Breast epithelium (tissue), 4 donors: ENCODE data around the gene TFPI. TPM values are rescaled to one million over a fixed set of nuclear protein-coding genes. Genes with fewer than 3 reads are reported as not detected.

Source experiments
- DNase-seq, 2 donors: peaks; one replicate each; pipeline ENCODE4 v3.0.0-alpha.2; 2019; ENCODE audit warnings: low spot score in 2 of 2
- H3K27ac ChIP-seq, 2 donors: fragments of 200-600 bp; sonication (generic) in 1 of 2; one replicate each; pipeline ENCODE4 v1.5.1; 2016 to 2019; ENCODE audit warnings: mild to moderate bottlenecking in 1 of 2
- H3K27me3 ChIP-seq, 2 donors: fragments of 200-600 bp; sonication (generic) in 1 of 2; one replicate each; pipeline versions ENCODE4 v1.5.1 to v1.6.0; 2017 to 2019; ENCODE audit warnings: control low read depth in 1 of 2, mild to moderate bottlenecking in 1 of 2
- H3K36me3 ChIP-seq: fragments of 200-600 bp; one replicate; pipeline ENCODE4 v1.5.1; 2019
- H3K4me1 ChIP-seq, 2 donors: fragments of 200-600 bp; sonication (generic); one replicate each; pipeline ENCODE4 v1.5.1; 2016 to 2019; ENCODE audit warnings: control low read depth in 1 of 2
- H3K4me3 ChIP-seq, 3 donors: fragments of 200-600 bp; sonication (generic); 1 replicate in 2 of 3; 2 replicates in 1 of 3; pipeline ENCODE4 v1.5.1; 2016 to 2019; ENCODE audit warnings: mild to moderate bottlenecking in 3 of 3, moderate library complexity in 2 of 3
- H3K9me3 ChIP-seq, 2 donors: fragments of 200-600 bp; sonication (generic) in 1 of 2; one replicate each; pipeline ENCODE4 v1.5.1; 2016 to 2019; ENCODE audit warnings: control low read depth in 1 of 2
- POLR2A ChIP-seq: fragments of 450-650 bp; IDR thresholded peaks from one replicate; pipeline ENCODE4 v1.6.1; 2016; ENCODE audit warnings: antibody characterized with exemption, mild to moderate bottlenecking, moderate library complexity
- POLR2AphosphoS5 ChIP-seq, 3 donors: sonication (generic); formaldehyde crosslinking; IDR thresholded peaks; one replicate each; pipeline ENCODE4 v1.6.1; 2017; ENCODE audit warnings: antibody characterized with exemption in 3 of 3
- intact Hi-C: fragments of 100-400 bp; cut with DNase I; formaldehyde crosslinking; loops from one replicate; pipeline ENCODE4 v1.15.1; 2023; ENCODE audit warnings: low total_unique reads
- total RNA-seq, 3 donors: library from RNA; depleted of rRNA; stranded (reverse); fragments of >200 nt; gene quantifications; one replicate each; pipeline ENCODE4 v1.1.0, GENCODE V29; 2016
- TF ChIP-seq, protein P1 (sequence below), 3 donors: fragments of 450-650 bp; IDR thresholded peaks; one replicate each; pipeline ENCODE4 v1.5.1; 2016 to 2017; ENCODE audit warnings: antibody characterized with exemption in 3 of 3, mild to moderate bottlenecking in 3 of 3, moderate library complexity in 3 of 3

Gene TFPI
- total RNA-seq, 3 donors from 2014 or later: 52.4 to 105 (median 90.1) TPM

GRCh38 chr2:187419808-187420207 lies 134.4 kb downstream of the TFPI start:
- Histone ChIP-seq H3K27me3 (no peaks in the 10 kb centered on the region), H3K27ac (no peak overlapping the region), H3K4me1 (no peaks in the 10 kb centered on the region), H3K4me3 (no peak overlapping the region), H3K9me3 (no peaks in the 10 kb centered on the region), H3K36me3 (no peaks in the 10 kb centered on the region)
- DNase-seq: no peak
- TF ChIP-seq, protein P1, sequence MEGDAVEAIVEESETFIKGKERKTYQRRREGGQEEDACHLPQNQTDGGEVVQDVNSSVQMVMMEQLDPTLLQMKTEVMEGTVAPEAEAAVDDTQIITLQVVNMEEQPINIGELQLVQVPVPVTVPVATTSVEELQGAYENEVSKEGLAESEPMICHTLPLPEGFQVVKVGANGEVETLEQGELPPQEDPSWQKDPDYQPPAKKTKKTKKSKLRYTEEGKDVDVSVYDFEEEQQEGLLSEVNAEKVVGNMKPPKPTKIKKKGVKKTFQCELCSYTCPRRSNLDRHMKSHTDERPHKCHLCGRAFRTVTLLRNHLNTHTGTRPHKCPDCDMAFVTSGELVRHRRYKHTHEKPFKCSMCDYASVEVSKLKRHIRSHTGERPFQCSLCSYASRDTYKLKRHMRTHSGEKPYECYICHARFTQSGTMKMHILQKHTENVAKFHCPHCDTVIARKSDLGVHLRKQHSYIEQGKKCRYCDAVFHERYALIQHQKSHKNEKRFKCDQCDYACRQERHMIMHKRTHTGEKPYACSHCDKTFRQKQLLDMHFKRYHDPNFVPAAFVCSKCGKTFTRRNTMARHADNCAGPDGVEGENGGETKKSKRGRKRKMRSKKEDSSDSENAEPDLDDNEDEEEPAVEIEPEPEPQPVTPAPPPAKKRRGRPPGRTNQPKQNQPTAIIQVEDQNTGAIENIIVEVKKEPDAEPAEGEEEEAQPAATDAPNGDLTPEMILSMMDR (IDR thresholded peaks at IDR 0.05): no peak
- TF ChIP-seq POLR2AphosphoS5 (IDR thresholded peaks at IDR 0.05): no peak
- TF ChIP-seq POLR2A: no peak
- intact Hi-C loops: no loop called here

DNA sequence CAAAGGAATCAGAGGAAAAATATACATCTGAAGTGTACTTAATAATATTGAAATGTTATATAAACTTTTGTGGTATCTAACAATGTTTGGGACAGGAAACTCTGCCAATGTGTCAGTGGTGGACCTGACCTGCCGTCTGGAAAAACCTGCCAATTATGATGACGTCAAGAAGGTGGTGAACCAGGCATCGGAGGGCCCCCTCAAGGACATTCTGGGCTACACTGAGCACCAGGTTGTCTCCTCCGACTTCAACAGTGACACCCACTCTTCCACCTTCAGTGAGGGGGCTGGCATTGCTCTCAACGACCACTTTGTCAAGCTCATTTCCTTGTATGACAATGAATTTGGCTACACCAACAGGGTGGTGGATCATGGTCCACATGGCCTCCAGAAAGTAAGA lies 138.8 kb downstream of the TFPI start:
- no peak overlapping the region for H3K4me3 ChIP-seq
- intact Hi-C loops: no loop called here
- TF ChIP-seq POLR2A: no peak
- TF ChIP-seq POLR2AphosphoS5 (IDR thresholded peaks at IDR 0.05): no peak
- TF ChIP-seq, protein P1 (IDR thresholded peaks at IDR 0.05): no peak
- H3K9me3 ChIP-seq: no peaks in the 10 kb centered on the region
- no peak overlapping the region for H3K27ac ChIP-seq
- H3K36me3 ChIP-seq: no peaks in the 10 kb centered on the region
- no peak for DNase-seq
- H3K27me3 ChIP-seq: no peaks in the 10 kb centered on the region
- no peaks in the 10 kb centered on the region for H3K4me1 ChIP-seq

Other genes starting within 250 kb of the TFPI start
- 100 to 1,000 TPM in 1 of 3 donors, 10 to 100 TPM in 2; 40.4 to 164 (median 57.4) TPM for gene CALCRL, start 106.2 kb downstream of the TFPI start, total RNA-seq